H1 (cell line): Measurements from ENCODE around the gene LRRC17. TPM values are rescaled to one million over a fixed set of nuclear protein-coding genes. Genes with fewer than 3 reads are reported as not detected.

Source experiments
- YY1 ChIP-seq: IDR thresholded peaks from 2 replicates; pipeline ENCODE4 v1.6.1; 2011; ENCODE audit warnings: low read depth, mild to moderate bottlenecking, low read length
- polyA plus RNA-seq, 7 experiments: library from polyadenylated mRNA; depleted of rRNA in 3 of 7; stranded (reverse) in 5 of 7; unstranded in 2 of 7; fragments of >200 nt in 5 of 7; fragments of 200-250 nt in 2 of 7; gene quantifications; 1 replicate in 5 of 7; 2 replicates in 1 of 7; 4 replicates in 1 of 7; pipeline versions ENCODE4 v1.2.1 to v1.2.3, GENCODE V29; 2011 to 2013; ENCODE audit warnings: missing spikeins in 2 of 7, mixed read lengths in 2 of 7
- total RNA-seq: library from RNA; stranded (reverse); fragmentation: NEBNext Ultra II Directional; extraction: Animal tissue kit (Norgen Biotek cat#: 25700); gene quantifications from 2 replicates; pipeline ENCODE4 v1.2.1, GENCODE V29; 2021

The LRRC17 gene
- total and polyA plus RNA-seq, 2 of the 8 experiments (the other 6 are each of a cell fraction or from before 2014, with no cell fraction given), result 3.0 TPM

DNA sequence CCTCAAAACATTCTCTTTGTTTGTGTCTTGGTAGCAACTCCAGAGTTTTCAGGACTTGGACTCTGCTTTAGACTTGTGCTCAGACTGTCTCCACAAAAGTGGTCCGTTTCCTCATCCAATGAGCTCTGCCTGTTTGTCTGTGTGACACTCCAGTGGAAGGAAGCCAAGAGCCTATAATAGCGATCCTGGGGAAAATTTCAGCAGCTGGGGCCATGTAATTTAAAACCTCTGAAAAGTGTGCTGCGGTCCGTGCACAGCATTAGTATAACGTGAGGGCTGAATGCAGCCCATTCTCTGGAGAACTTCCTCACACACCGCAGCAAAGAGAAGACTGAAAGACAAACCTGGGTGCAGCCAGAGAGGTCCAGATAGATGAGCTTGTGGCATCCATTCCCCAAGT is at the start of gene LRRC17 (continued):
- no peak for TF ChIP-seq YY1
